K562 (cell line): ENCODE measurements around the gene ZNHIT2.

Source experiments
- CBX5 ChIP-seq: IDR thresholded peaks from 2 replicates; pipeline ENCODE4 v1.6.1; 2014; ENCODE audit warnings: low read depth, borderline replicate concordance
- TF ChIP-seq, protein P1 (sequence below): sonication (generic); formaldehyde crosslinking; IDR thresholded peaks from 2 replicates; pipeline ENCODE4 v1.8.0; 2022; ENCODE audit warnings: missing genetic modification reagents, mild to moderate bottlenecking, borderline replicate concordance

DNA sequence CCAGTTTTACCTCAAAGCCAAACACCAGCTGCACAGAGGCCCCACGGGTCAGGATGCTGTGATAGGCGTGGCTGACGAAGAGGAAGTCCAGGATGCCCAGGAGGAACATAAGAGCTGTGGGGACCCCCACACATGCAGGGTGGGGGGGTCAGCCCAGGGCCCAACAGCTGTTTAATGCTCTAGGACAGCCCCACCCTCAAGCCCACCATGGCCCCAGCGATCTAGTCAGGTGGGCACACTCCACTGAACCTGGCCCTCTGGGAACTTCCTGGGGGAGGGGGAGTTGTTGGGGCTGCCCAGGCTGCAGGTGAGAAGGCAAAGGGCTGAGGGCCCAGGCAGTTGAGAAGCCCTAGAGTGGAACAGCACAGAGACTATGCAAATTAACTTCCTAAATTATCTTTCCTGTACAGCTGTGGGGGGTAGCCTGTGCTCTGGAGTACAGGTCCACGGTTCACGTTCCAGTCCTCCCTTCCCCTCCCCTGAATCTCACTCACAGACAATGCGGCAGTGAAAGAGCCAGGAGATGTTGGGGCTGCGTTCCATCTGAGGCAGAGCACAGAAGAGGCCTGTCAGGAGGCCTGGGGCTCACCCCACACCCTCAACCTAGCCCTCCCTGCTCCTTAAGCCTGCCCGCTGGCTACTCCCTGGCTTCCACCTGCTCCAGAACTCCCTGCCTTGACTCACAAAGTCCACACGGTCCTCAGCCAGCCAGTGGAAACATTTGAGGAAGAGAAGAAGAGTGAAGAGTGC is 14.9 kb upstream of the ZNHIT2 start:
- no peak for TF ChIP-seq CBX5
- TF ChIP-seq, protein P1, sequence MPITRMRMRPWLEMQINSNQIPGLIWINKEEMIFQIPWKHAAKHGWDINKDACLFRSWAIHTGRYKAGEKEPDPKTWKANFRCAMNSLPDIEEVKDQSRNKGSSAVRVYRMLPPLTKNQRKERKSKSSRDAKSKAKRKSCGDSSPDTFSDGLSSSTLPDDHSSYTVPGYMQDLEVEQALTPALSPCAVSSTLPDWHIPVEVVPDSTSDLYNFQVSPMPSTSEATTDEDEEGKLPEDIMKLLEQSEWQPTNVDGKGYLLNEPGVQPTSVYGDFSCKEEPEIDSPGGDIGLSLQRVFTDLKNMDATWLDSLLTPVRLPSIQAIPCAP (CRISPR knock-in tag), result no peak
